Mesendoderm (in vitro differentiated cells): ENCODE results near the gene ZNF84.

ENCODE experiments used
- DNase-seq: peaks from one replicate; pipeline ENCODE4 v3.0.0; 2013
- H2AK5ac ChIP-seq: 2 replicates; pipeline ENCODE4 v1.6.1; 2013; ENCODE audit warnings: low read length, inconsistent platforms
- H2BK120ac ChIP-seq: 2 replicates; pipeline ENCODE4 v1.6.1; 2013; ENCODE audit warnings: low read depth, mild to moderate bottlenecking, low read length, moderate library complexity, mixed read lengths
- H2BK15ac ChIP-seq: replicated peaks from 2 replicates; pipeline ENCODE4 v1.6.1; 2013; ENCODE audit warnings: low read depth, mild to moderate bottlenecking, moderate library complexity
- H2BK5ac ChIP-seq: 2 replicates; pipeline ENCODE4 v1.6.1; 2013; ENCODE audit warnings: low read length, inconsistent platforms
- H3K18ac ChIP-seq: 2 replicates; pipeline ENCODE4 v1.6.1; 2013; ENCODE audit warnings: mild to moderate bottlenecking, low read length, mixed read lengths
- H3K23ac ChIP-seq: one replicate; pipeline ENCODE4 v1.6.1; 2013; ENCODE audit warnings: low read length
- H3K27ac ChIP-seq: 2 replicates; pipeline ENCODE4 v1.5.1; 2013; ENCODE audit warnings: low read depth, mild to moderate bottlenecking, inconsistent platforms, low read length, moderate library complexity
- H3K27me3 ChIP-seq: 2 replicates; pipeline ENCODE4 v1.6.1; 2013; ENCODE audit warnings: low read length, control low read depth, mild to moderate bottlenecking, inconsistent platforms; ENCODE audit not compliant: insufficient read depth, poor library complexity
- H3K36me3 ChIP-seq: 2 replicates; pipeline ENCODE4 v1.6.1; 2013; ENCODE audit warnings: low read length, inconsistent platforms; ENCODE audit not compliant: control insufficient read depth, insufficient read depth
- H3K4ac ChIP-seq: one replicate; pipeline ENCODE4 v1.6.1; 2013; ENCODE audit warnings: low read depth, mild to moderate bottlenecking, low read length, moderate library complexity
- H3K4me1 ChIP-seq: 2 replicates; pipeline ENCODE4 v1.6.1; 2013; ENCODE audit warnings: low read depth, low read length, inconsistent platforms; ENCODE audit not compliant: control insufficient read depth
- H3K4me2 ChIP-seq: 2 replicates; pipeline ENCODE4 v1.6.1; 2013; ENCODE audit warnings: low read length
- H3K4me3 ChIP-seq: 2 replicates; pipeline ENCODE4 v1.5.1; 2013; ENCODE audit warnings: mild to moderate bottlenecking, low read length
- H3K56ac ChIP-seq: one replicate; pipeline ENCODE4 v1.6.1; 2013; ENCODE audit warnings: low read length
- H3K79me1 ChIP-seq: 2 replicates; pipeline ENCODE4 v1.6.1; 2013; ENCODE audit warnings: low read length, inconsistent platforms
- H3K79me2 ChIP-seq: 2 replicates; pipeline ENCODE4 v1.6.1; 2013; ENCODE audit warnings: mild to moderate bottlenecking, low read length; ENCODE audit not compliant: control insufficient read depth, insufficient read depth
- H3K9ac ChIP-seq: 2 replicates; pipeline ENCODE4 v1.6.1; 2013; ENCODE audit warnings: low read length, inconsistent platforms
- H4K5ac ChIP-seq: one replicate; pipeline ENCODE4 v1.6.1; 2013; ENCODE audit warnings: low read length
- H4K8ac ChIP-seq: one replicate; pipeline ENCODE4 v1.6.1; 2013; ENCODE audit warnings: low read depth, mild to moderate bottlenecking, control low read depth, low read length, moderate library complexity
- WGBS: extraction: QIAGEN DNeasy Blood & Tissue Kit; methylation state at CpG from one replicate; pipeline ENCODE4 v1.1.7; 2013; ENCODE audit warnings: low lambda C conversion rate, missing lambda C conversion rate; ENCODE audit not compliant: insufficient coverage; ENCODE audit errors: extremely low coverage; 5-methylcytosine and 5-hydroxymethylcytosine counted together

The ZNF84 gene

GRCh38 chr12:133063556-133063955 lies 26.2 kb downstream of the ZNF84 start:
- no peaks in the 10 kb centered on the region for H3K79me1 ChIP-seq
- no peak overlapping the region for H4K5ac ChIP-seq
- H3K4me2 ChIP-seq, result no peak overlapping the region
- peak overlapping the region; percentile 20 for H3K4me3 ChIP-seq
- H3K9ac ChIP-seq, result no peak overlapping the region
- H3K4ac ChIP-seq, result no peak overlapping the region
- no peaks in the 10 kb centered on the region for H3K27me3 ChIP-seq
- no peak overlapping the region for H2AK5ac ChIP-seq
- WGBS, result no CpG with 5 or more reads among the region's 1 CpG
- DNase-seq, result no peak
- no peak overlapping the region for H3K27ac ChIP-seq
- H3K23ac ChIP-seq, result no peak overlapping the region
- no peaks in the 10 kb centered on the region for H3K79me2 ChIP-seq
- no peak overlapping the region for H2BK15ac ChIP-seq
- H3K56ac ChIP-seq, result no peak overlapping the region
- H3K18ac ChIP-seq, result no peak overlapping the region
- H2BK5ac ChIP-seq, result no peak overlapping the region
- H3K4me1 ChIP-seq, result no peaks in the 10 kb centered on the region
- H2BK120ac ChIP-seq, result no peak overlapping the region
- H3K36me3 ChIP-seq, result no peaks in the 10 kb centered on the region
- no peak overlapping the region for H4K8ac ChIP-seq

GRCh38 chr12:133073836-133074235 lies 36.5 kb downstream of the ZNF84 start:
- no peak overlapping the region for H2BK15ac ChIP-seq
- no peak for DNase-seq
- H3K18ac ChIP-seq, result no peak overlapping the region
- H3K23ac ChIP-seq, result no peak overlapping the region
- no peak overlapping the region for H3K4ac ChIP-seq
- no peaks in the 10 kb centered on the region for H3K36me3 ChIP-seq
- no peak overlapping the region for H3K4me2 ChIP-seq
- no peaks in the 10 kb centered on the region for H3K4me1 ChIP-seq
- H3K27me3 ChIP-seq, result no peaks in the 10 kb centered on the region
- H3K56ac ChIP-seq, result no peak overlapping the region
- no peak overlapping the region for H2AK5ac ChIP-seq
- no peak overlapping the region for H2BK5ac ChIP-seq
- H2BK120ac ChIP-seq, result no peak overlapping the region
- H3K4me3 ChIP-seq, result no peak overlapping the region
- no peak overlapping the region for H3K27ac ChIP-seq
- H3K79me2 ChIP-seq, result no peaks in the 10 kb centered on the region
- no peak overlapping the region for H4K5ac ChIP-seq
- H3K9ac ChIP-seq, result no peak overlapping the region
- H4K8ac ChIP-seq, result no peak overlapping the region
- no CpG with 5 or more reads among the region's 2 CpGs for WGBS
- no peaks in the 10 kb centered on the region for H3K79me1 ChIP-seq

GRCh38 chr12:133080026-133080367 lies 42.7 kb downstream of the ZNF84 start:
- Histone ChIP-seq H2AK5ac (no peak overlapping the region), H2BK120ac (no peak overlapping the region), H4K8ac (no peak overlapping the region), H3K23ac (no peak overlapping the region), H3K36me3 (peaks cover 3% of the 10 kb centered on the region), H3K27ac (peak overlapping the region; percentile 84), H2BK15ac (no peak overlapping the region), H3K4ac (no peak overlapping the region), H3K79me2 (peaks cover 8% of the 10 kb centered on the region), H2BK5ac (no peak overlapping the region), H3K79me1 (peaks cover 6% of the 10 kb centered on the region), H3K9ac (peak overlapping the region; percentile 66), H3K56ac (peak overlapping the region; percentile 88), H4K5ac (no peak overlapping the region), H3K4me2 (peak overlapping the region; percentile 37), H3K4me3 (peak overlapping the region; percentile 53), H3K18ac (no peak overlapping the region), H3K4me1 (no peaks in the 10 kb centered on the region), H3K27me3 (no peaks in the 10 kb centered on the region)
- DNase-seq, result peak; percentile 100
- WGBS, result no CpG with 5 or more reads among the region's 22 CpGs

GRCh38 chr12:133080368-133081158 lies 43.3 kb downstream of the ZNF84 start, which contains the start of gene ZNF140:
TSS of gene ZNF140 (plus strand) at chr12:133080923. CDS start at chr12:133081321, 398 bp downstream.
- peak within 1 kb of the TSS; percentile 20 for H2BK5ac ChIP-seq
- no peak within 1 kb of the TSS for H2BK15ac ChIP-seq
- no peaks in the 10 kb centered on the region for H3K4me1 ChIP-seq
- H3K56ac ChIP-seq, result peak within 1 kb of the TSS; percentile 98
- no peak within 1 kb of the TSS for H3K18ac ChIP-seq
- H3K79me1 ChIP-seq, result peaks cover 6% of the 10 kb centered on the region
- H3K27ac ChIP-seq, result peak within 1 kb of the TSS; percentile 84
- H3K4me2 ChIP-seq, result peak within 1 kb of the TSS; percentile 77
- peak within 1 kb of the TSS; percentile 56 for H3K4ac ChIP-seq
- H3K23ac ChIP-seq, result no peak within 1 kb of the TSS
- H2AK5ac ChIP-seq, result no peak within 1 kb of the TSS
- H3K36me3 ChIP-seq, result peaks cover 3% of the 10 kb centered on the region
- H4K8ac ChIP-seq, result no peak within 1 kb of the TSS
- H3K79me2 ChIP-seq, result peaks cover 8% of the 10 kb centered on the region
- no peak within 1 kb of the TSS for H2BK120ac ChIP-seq
- H3K9ac ChIP-seq, result peak within 1 kb of the TSS; percentile 95
- H3K4me3 ChIP-seq, result peak within 1 kb of the TSS; percentile 91
- no CpG with 5 or more reads among the region's 69 CpGs for WGBS
- peak; percentile 99 for DNase-seq
- no peak within 1 kb of the TSS for H4K5ac ChIP-seq
- H3K27me3 ChIP-seq, result no peaks in the 10 kb centered on the region

GRCh38 chr12:133081159-133081780 lies 44.0 kb downstream of the ZNF84 start:
- peak; percentile 10 for DNase-seq
- Histone ChIP-seq H2BK120ac (no peak overlapping the region), H3K56ac (peak overlapping the region; percentile 98), H2BK5ac (no peak overlapping the region), H3K4me1 (no peaks in the 10 kb centered on the region), H3K4ac (no peak overlapping the region), H2AK5ac (no peak overlapping the region), H4K8ac (no peak overlapping the region), H3K23ac (no peak overlapping the region), H2BK15ac (no peak overlapping the region), H3K4me2 (peak overlapping the region; percentile 77), H3K4me3 (peak overlapping the region; percentile 91), H3K79me1 (peaks cover 6% of the 10 kb centered on the region), H3K27me3 (no peaks in the 10 kb centered on the region), H3K9ac (peak overlapping the region; percentile 95), H3K36me3 (peaks cover 3% of the 10 kb centered on the region), H3K79me2 (peaks cover 8% of the 10 kb centered on the region), H4K5ac (no peak overlapping the region), H3K27ac (peak overlapping the region; percentile 68), H3K18ac (no peak overlapping the region)
- no CpG with 5 or more reads among the region's 17 CpGs for WGBS
